HepG2 (cell line): Measurements from ENCODE around the gene PC.

Source experiments
- CTCF ChIP-seq: sonication (generic); formaldehyde crosslinking; IDR thresholded peaks from 2 replicates; pipeline ENCODE4 v1.5.0; 2020; ENCODE audit warnings: mild to moderate bottlenecking, missing genetic modification reagents, moderate library complexity
- EZH2 ChIP-seq: conservative IDR thresholded peaks from 2 replicates; pipeline ENCODE4 v1.6.1; 2012; ENCODE audit warnings: mild to moderate bottlenecking, low read depth, low read length, moderate library complexity
- FOXA1 ChIP-seq, 2 experiments: fragments of 450-650 bp in 1 of 2; sonication (generic) in 1 of 2; formaldehyde crosslinking in 1 of 2; IDR thresholded peaks; 2 replicates each; pipeline versions ENCODE4 v1.4.0 to v1.6.1; 2016 to 2020; ENCODE audit warnings: missing genetic modification reagents in 1 of 2
- GTF2F1 ChIP-seq: fragments of 150-350 bp; IDR thresholded peaks from 2 replicates; pipeline ENCODE4 v1.6.1; 2014; ENCODE audit warnings: low read length
- MEIS2 ChIP-seq: sonication (generic); formaldehyde crosslinking; IDR thresholded peaks from 2 replicates; pipeline ENCODE4 v1.9.0; 2021; ENCODE audit warnings: mild to moderate bottlenecking, missing genetic modification reagents
- NR0B2 ChIP-seq: sonication (generic); formaldehyde crosslinking; IDR thresholded peaks from 2 replicates; pipeline ENCODE4 v1.4.0; 2020; ENCODE audit warnings: mild to moderate bottlenecking, missing genetic modification reagents
- RAD51 ChIP-seq: fragments of 450-650 bp; IDR thresholded peaks from 2 replicates; pipeline ENCODE4 v1.6.1; 2016; ENCODE audit warnings: borderline replicate concordance
- REXO4 ChIP-seq: sonication (generic); formaldehyde crosslinking; IDR thresholded peaks from 2 replicates; pipeline ENCODE4 v1.8.0; 2022; ENCODE audit warnings: missing genetic modification reagents, mild to moderate bottlenecking, borderline replicate concordance
- ZNF12 ChIP-seq: sonication (generic); formaldehyde crosslinking; IDR thresholded peaks from 2 replicates; pipeline ENCODE4 v1.5.0; 2020; ENCODE audit warnings: missing genetic modification reagents
- ZNF260 ChIP-seq: sonication (generic); formaldehyde crosslinking; IDR thresholded peaks from 2 replicates; pipeline ENCODE4 v1.4.0; 2020; ENCODE audit warnings: missing genetic modification reagents, low read depth, mild to moderate bottlenecking, borderline replicate concordance

GRCh38 chr11:66886671-66887221, 71.4 kb downstream of the PC start:
- TF ChIP-seq EZH2, result no peak
- TF ChIP-seq ZNF12 (CRISPR knock-in tag), result no peak
- TF ChIP-seq CTCF (CRISPR knock-in tag), result no peak
- no peak for TF ChIP-seq NR0B2 (CRISPR knock-in tag)
- no peak for TF ChIP-seq RAD51
- no peak for TF ChIP-seq REXO4 (CRISPR knock-in tag)
- TF ChIP-seq GTF2F1, result no peak
- TF ChIP-seq FOXA1 (IDR thresholded peaks at IDR 0.05), result no peak
- no peak for TF ChIP-seq FOXA1 (CRISPR knock-in tag; IDR thresholded peaks at IDR 0.05)
- no peak for TF ChIP-seq MEIS2 (CRISPR knock-in tag)
- TF ChIP-seq ZNF260, result no peak
